ENCODE results near the gene ZMIZ1. TPM values are rescaled to one million over a fixed set of nuclear protein-coding genes. Genes with fewer than 3 reads are reported as not detected.

ZMIZ1 gene
- polyA plus RNA-seq, 2 of the 4 experiments (the other 2 are of a cell fraction), result 8.1 to 30.3 TPM

DNA sequence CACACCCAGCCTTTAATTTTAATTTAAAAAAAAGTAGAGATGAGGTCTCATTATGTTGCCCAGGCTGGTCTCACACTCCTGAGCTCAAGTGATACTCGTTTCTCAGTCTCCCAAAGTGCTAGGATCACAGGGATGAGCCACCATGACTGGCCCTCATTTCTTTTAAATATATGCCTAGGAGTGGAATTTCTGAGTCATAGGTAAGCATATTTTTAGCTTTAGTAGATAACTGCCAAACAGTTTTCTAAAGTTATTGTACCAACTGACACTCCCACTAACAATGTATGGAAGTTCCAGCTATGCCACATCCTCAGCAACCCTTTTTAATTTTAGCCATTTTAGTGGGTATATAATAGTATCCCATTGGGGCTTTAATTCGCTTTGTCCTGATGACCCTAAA lies 264.7 kb downstream of the ZMIZ1 start:
- ATAC-seq (no peak; a peak in 1 of 6 replicates), FAIRE-seq (no peak), DNase-seq (ENCODE audit: low read depth in 1 of 2, low spot score in 1 of 2) (no peak)
- WGBS (ENCODE audit: missing lambda C conversion rate), result 60% methylated on average over 2 of the region's 2 CpGs
- no peak overlapping the region for H3K27ac ChIP-seq
- H3K4me3 ChIP-seq, result no peak overlapping the region
- H3K9me3 ChIP-seq, result 0 out of 3 replicates have a peak, but pooled peaks cover 2% of the 10 kb centered on the region
- peaks cover 15% of the 10 kb centered on the region for H3K4me1 ChIP-seq
- TF ChIP-seq, protein P1, sequence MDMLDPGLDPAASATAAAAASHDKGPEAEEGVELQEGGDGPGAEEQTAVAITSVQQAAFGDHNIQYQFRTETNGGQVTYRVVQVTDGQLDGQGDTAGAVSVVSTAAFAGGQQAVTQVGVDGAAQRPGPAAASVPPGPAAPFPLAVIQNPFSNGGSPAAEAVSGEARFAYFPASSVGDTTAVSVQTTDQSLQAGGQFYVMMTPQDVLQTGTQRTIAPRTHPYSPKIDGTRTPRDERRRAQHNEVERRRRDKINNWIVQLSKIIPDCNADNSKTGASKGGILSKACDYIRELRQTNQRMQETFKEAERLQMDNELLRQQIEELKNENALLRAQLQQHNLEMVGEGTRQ (IDR thresholded peaks at IDR 0.05), result no peak
- TF ChIP-seq FOSL2 (IDR thresholded peaks at IDR 0.05), result no peak
- TF ChIP-seq FOSL2 (CRISPR knock-in tag; IDR thresholded peaks at IDR 0.05), result peak; percentile 40
- CTCF ChIA-PET, result interaction anchor here (1.5 to 6.2 kb wide), 2 partner anchors 12 to 15 kb away, joined by 4 to 37 read pairs; partner anchors contain the start of gene PPIF
- POLR2A ChIA-PET, result interaction anchor here (0.9 kb wide), 1 partner anchor 12 kb away, joined by 3 read pairs; no protein-coding TSS in a partner anchor
- no peak overlapping the region for H3K4me2 ChIP-seq

DNA sequence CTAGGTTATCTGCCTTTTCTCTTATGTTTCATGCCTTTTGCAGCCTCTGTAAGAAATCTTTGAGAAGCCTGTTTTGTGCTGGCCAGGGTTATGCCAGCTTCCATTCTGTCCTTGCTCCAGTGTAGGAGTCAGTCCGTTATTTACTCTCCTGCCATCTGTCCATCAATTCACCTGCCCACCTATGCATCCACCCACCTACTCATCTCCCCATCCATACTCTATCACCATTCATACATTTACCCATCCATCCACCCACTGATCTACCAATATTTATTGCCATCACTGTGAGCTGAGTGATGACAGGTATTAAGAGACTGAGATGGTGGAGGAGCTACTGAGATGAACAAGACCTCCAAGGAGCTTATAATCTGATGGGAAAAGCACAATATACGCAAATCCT lies 265.8 kb downstream of the ZMIZ1 start:
- no peak for ATAC-seq
- no peak overlapping the region for H3K4me3 ChIP-seq
- no peak for FAIRE-seq
- ChIA-PET CTCF (interaction anchor here (0.6 to 6.2 kb wide), 4 partner anchors 11 to 732 kb away, joined by 3 to 37 read pairs (median 4); partner anchors contain the start of gene PPIF), POLR2A (no interaction called here)
- no peak for TF ChIP-seq POLR2A (IDR thresholded peaks at IDR 0.05; ENCODE audit: low read length)
- TF ChIP-seq RFX5 (IDR thresholded peaks at IDR 0.05), result no peak
- TF ChIP-seq NPAS2 (CRISPR knock-in tag; IDR thresholded peaks at IDR 0.05; ENCODE audit: borderline replicate concordance), result no peak
- TF ChIP-seq EHF (CRISPR knock-in tag; IDR thresholded peaks at IDR 0.05), result no peak
- 0 out of 3 replicates have a peak, but pooled peaks cover 2% of the 10 kb centered on the region for H3K9me3 ChIP-seq
- no peak overlapping the region for H3K4me2 ChIP-seq
- WGBS (ENCODE audit: missing lambda C conversion rate), result 83% methylated on average over 2 of the region's 2 CpGs
- H3K4me1 ChIP-seq, result peaks cover 8% of the 10 kb centered on the region; the same call in 2 of the 3 replicates
- no peak for DNase-seq (ENCODE audit: low read depth in 1 of 2, low spot score in 1 of 2)
- H3K27ac ChIP-seq, result no peak overlapping the region

DNA sequence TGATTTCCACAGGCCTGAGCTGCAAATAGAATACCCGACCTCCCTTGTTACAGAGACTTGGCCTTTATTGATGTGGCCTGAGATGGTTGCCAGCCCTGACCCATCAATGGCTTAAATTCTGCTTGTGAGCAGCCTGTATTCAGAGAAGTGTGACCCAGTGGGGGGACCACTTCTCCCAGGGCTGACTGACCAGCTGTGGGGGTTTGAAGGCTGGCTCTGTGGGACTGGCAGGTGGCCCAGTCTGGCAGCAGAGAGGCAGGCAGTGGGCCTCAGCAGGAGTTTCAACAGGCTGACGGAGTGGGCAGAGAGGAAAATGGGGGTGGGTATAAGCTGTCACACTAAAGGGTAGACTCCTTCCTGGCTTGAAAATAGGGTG lies 266.3 kb downstream of the ZMIZ1 start:
- no peak for FAIRE-seq
- CTCF ChIA-PET, result interaction anchor here (0.5 to 6.2 kb wide), 4 partner anchors 11 to 600 kb away, joined by 3 to 37 read pairs (median 4); partner anchors contain the start of gene PPIF
- 78% methylated on average over 2 of the region's 2 CpGs for WGBS (ENCODE audit: missing lambda C conversion rate)
- no peak for DNase-seq (ENCODE audit: low read depth in 1 of 2, low spot score in 1 of 2)
- Histone ChIP-seq H3K4me3 (no peak overlapping the region), H3K27ac (no peak overlapping the region; a peak in 1 of 6 replicates), H3K9me3 (0 out of 3 replicates have a peak, but pooled peaks cover 2% of the 10 kb centered on the region), H3K4me2 (no peak overlapping the region), H3K4me1 (peaks cover 8% of the 10 kb centered on the region; the same call in 2 of the 3 replicates)
- ATAC-seq, result no peak
- POLR2A ChIA-PET, result no interaction called here
- TF ChIP-seq, protein P2, sequence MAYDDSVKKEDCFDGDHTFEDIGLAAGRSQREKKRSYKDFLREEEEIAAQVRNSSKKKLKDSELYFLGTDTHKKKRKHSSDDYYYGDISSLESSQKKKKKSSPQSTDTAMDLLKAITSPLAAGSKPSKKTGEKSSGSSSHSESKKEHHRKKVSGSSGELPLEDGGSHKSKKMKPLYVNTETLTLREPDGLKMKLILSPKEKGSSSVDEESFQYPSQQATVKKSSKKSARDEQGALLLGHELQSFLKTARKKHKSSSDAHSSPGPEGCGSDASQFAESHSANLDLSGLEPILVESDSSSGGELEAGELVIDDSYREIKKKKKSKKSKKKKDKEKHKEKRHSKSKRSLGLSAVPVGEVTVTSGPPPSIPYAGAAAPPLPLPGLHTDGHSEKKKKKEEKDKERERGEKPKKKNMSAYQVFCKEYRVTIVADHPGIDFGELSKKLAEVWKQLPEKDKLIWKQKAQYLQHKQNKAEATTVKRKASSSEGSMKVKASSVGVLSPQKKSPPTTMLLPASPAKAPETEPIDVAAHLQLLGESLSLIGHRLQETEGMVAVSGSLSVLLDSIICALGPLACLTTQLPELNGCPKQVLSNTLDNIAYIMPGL (CRISPR knock-in tag; IDR thresholded peaks at IDR 0.05; ENCODE audit: borderline replicate concordance), result no peak
- TF ChIP-seq POLR2AphosphoS2 (conservative IDR thresholded peaks at IDR 0.05; ENCODE audit: low read length), result no peak
- no peak for TF ChIP-seq MYC (IDR thresholded peaks at IDR 0.05; ENCODE audit: borderline replicate concordance, low read length)
- no peak for TF ChIP-seq ESRRA (IDR thresholded peaks at IDR 0.05; ENCODE audit: borderline replicate concordance, low read length)
- TF ChIP-seq PHF8 (IDR thresholded peaks at IDR 0.05; ENCODE audit: borderline replicate concordance, low read depth), result no peak
- no peak for TF ChIP-seq GATA3 (IDR thresholded peaks at IDR 0.05; ENCODE audit: borderline replicate concordance)
- TF ChIP-seq, protein P3, sequence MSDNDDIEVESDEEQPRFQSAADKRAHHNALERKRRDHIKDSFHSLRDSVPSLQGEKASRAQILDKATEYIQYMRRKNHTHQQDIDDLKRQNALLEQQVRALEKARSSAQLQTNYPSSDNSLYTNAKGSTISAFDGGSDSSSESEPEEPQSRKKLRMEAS (IDR thresholded peaks at IDR 0.05), result no peak
- TF ChIP-seq JUN (IDR thresholded peaks at IDR 0.05), result no peak

DNA sequence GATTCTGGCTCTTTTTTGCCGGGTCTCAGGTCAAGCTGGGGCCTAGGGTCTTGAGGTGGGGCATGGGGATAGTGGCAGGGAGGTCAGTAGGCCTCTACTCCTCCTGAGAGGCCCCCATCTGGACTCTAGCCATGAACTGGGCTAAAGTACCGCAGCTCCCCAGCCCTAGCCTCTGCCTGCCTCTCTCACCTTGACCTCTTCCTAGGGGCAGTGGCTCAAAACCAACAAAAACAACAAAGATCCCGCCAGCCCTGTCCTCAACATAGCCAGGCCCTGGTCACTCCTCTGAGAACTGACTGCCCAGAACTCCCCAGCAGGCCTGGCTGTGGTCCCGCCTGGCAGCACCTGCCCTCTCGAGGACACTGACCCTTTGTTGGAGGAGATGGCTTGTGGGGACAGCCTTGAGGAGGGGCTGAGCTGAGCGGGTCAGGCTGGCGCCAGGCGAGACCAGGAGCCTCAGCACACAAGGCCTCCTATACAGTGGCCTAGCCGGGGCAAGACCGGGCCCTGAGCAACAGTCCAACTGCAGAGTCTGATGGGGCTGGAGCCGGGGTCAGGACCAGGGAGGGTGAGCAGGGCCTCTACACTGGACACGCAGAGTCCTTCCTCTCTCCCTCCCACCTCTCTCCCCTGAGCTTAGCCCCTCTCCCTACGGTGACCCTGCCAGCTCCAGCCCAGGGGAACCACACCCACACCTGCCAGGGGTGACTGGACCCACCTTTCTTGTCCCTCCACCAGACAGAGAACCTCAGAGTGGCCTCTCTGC lies 266.9 kb downstream of the ZMIZ1 start:
- no peak overlapping the region; a peak in 1 of 6 replicates for H3K27ac ChIP-seq
- H3K4me2 ChIP-seq, result no peak overlapping the region
- ChIA-PET POLR2A (no interaction called here), CTCF (interaction anchor here (0.5 to 6.2 kb wide), 4 partner anchors 10 to 600 kb away, joined by 3 to 37 read pairs (median 4); partner anchors contain the start of gene PPIF)
- 0 out of 3 replicates have a peak, but pooled peaks cover 2% of the 10 kb centered on the region for H3K9me3 ChIP-seq
- H3K4me3 ChIP-seq, result no peak overlapping the region
- ATAC-seq, result peak in 1 of 2 experiments; percentile 25; a peak in 2 of 6 replicates
- no peak for FAIRE-seq
- peaks cover 8% of the 10 kb centered on the region; the same call in 2 of the 3 replicates for H3K4me1 ChIP-seq
- WGBS (ENCODE audit: missing lambda C conversion rate), result 77% methylated on average over 12 of the region's 13 CpGs
- DNase-seq (ENCODE audit: low read depth in 1 of 2, low spot score in 1 of 2), result no peak
- TF ChIP-seq, protein P4, sequence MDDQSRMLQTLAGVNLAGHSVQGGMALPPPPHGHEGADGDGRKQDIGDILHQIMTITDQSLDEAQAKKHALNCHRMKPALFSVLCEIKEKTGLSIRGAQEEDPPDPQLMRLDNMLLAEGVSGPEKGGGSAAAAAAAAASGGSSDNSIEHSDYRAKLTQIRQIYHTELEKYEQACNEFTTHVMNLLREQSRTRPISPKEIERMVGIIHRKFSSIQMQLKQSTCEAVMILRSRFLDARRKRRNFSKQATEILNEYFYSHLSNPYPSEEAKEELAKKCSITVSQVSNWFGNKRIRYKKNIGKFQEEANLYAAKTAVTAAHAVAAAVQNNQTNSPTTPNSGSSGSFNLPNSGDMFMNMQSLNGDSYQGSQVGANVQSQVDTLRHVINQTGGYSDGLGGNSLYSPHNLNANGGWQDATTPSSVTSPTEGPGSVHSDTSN (IDR thresholded peaks at IDR 0.05), result no peak
- TF ChIP-seq KDM5A (IDR thresholded peaks at IDR 0.05), result no peak
- TF ChIP-seq ZC3H11A (IDR thresholded peaks at IDR 0.05), result no peak
- TF ChIP-seq TP53 (CRISPR knock-in tag; IDR thresholded peaks at IDR 0.05), result no peak
- TF ChIP-seq CHD2 (IDR thresholded peaks at IDR 0.05; ENCODE audit: low read length, partially characterized antibody), result no peak
- TF ChIP-seq, protein P5, sequence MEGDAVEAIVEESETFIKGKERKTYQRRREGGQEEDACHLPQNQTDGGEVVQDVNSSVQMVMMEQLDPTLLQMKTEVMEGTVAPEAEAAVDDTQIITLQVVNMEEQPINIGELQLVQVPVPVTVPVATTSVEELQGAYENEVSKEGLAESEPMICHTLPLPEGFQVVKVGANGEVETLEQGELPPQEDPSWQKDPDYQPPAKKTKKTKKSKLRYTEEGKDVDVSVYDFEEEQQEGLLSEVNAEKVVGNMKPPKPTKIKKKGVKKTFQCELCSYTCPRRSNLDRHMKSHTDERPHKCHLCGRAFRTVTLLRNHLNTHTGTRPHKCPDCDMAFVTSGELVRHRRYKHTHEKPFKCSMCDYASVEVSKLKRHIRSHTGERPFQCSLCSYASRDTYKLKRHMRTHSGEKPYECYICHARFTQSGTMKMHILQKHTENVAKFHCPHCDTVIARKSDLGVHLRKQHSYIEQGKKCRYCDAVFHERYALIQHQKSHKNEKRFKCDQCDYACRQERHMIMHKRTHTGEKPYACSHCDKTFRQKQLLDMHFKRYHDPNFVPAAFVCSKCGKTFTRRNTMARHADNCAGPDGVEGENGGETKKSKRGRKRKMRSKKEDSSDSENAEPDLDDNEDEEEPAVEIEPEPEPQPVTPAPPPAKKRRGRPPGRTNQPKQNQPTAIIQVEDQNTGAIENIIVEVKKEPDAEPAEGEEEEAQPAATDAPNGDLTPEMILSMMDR (IDR thresholded peaks at IDR 0.05), result no peak
- TF ChIP-seq, protein P6, sequence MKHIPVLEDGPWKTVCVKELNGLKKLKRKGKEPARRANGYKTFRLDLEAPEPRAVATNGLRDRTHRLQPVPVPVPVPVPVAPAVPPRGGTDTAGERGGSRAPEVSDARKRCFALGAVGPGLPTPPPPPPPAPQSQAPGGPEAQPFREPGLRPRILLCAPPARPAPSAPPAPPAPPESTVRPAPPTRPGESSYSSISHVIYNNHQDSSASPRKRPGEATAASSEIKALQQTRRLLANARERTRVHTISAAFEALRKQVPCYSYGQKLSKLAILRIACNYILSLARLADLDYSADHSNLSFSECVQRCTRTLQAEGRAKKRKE (CRISPR knock-in tag; IDR thresholded peaks at IDR 0.05; ENCODE audit: low read depth), result no peak
